PC-3 (cell line): ENCODE results near the gene KLHL13. TPM values are rescaled to one million over a fixed set of nuclear protein-coding genes. Genes with fewer than 3 reads are reported as not detected.

Experiments
- ATAC-seq: fragments of 200-7000 bp; cut with Tn5 transposase; 2 replicates; pipeline ENCODE4 v1.9.1; 2020; ENCODE audit warnings: mild to moderate bottlenecking, moderate library complexity
- BruUV-seq: library from RNA; stranded (reverse); fragments of 400-500 nt; replicated peaks from 2 replicates; lab custom pipeline; 2021; lab: Mats Ljungman, UMichigan
- CTCF ChIA-PET: fragments of 300-600 bp; sonication (Branson Sonifier 250); formaldehyde crosslinking; loops from one replicate; lab custom pipeline; 2022; ENCODE audit warnings: antibody characterized with exemption; lab: Charles Lee
- POLR2A ChIA-PET: fragments of 300-600 bp; sonication (Branson Sonifier 250); formaldehyde crosslinking; loops from one replicate; lab custom pipeline; 2022; ENCODE audit warnings: antibody characterized with exemption; ENCODE audit not compliant: unreplicated experiment; lab: Charles Lee
- DNase-seq: peaks from one replicate; pipeline ENCODE4 v3.0.0-alpha.2; 2015
- H2AFZ ChIP-seq: fragments of 300-600 bp; sonication (generic); 2 replicates; pipeline ENCODE4 v1.6.0; 2016; ENCODE audit warnings: antibody characterized with exemption, low read length
- H3F3A ChIP-seq: fragments of 300-600 bp; sonication (generic); one replicate; pipeline ENCODE4 v1.6.0; 2017; ENCODE audit warnings: antibody characterized with exemption, low read length, control low read depth, mild to moderate bottlenecking; ENCODE audit not compliant: unreplicated experiment
- H3K27ac ChIP-seq: fragments of 300-600 bp; sonication (generic); 2 replicates; pipeline ENCODE4 v1.5.1; 2016; ENCODE audit warnings: mild to moderate bottlenecking, low read length
- H3K27me3 ChIP-seq: fragments of 300-600 bp; sonication (generic); 2 replicates; pipeline ENCODE4 v1.6.1; 2016; ENCODE audit warnings: low read length, mixed read lengths
- H3K36me3 ChIP-seq: fragments of 300-600 bp; sonication (generic); 2 replicates; pipeline ENCODE4 v1.6.1; 2016; ENCODE audit warnings: low read depth, mixed run types, low read length, mixed read lengths
- H3K4me1 ChIP-seq: fragments of 300-600 bp; sonication (generic); 2 replicates; pipeline ENCODE4 v1.5.1; 2016; ENCODE audit warnings: low read length; ENCODE audit not compliant: insufficient read depth
- H3K4me2 ChIP-seq: fragments of 300-600 bp; sonication (generic); 2 replicates; pipeline ENCODE4 v1.6.0; 2016; ENCODE audit warnings: low read length
- H3K4me3 ChIP-seq: fragments of 300-600 bp; sonication (generic); 2 replicates; pipeline ENCODE4 v1.5.1; 2016; ENCODE audit warnings: mild to moderate bottlenecking, low read length, mixed read lengths
- H3K79me2 ChIP-seq: fragments of 300-600 bp; sonication (generic); 2 replicates; pipeline ENCODE4 v1.6.1; 2017; ENCODE audit warnings: low read length, mixed read lengths
- H3K9ac ChIP-seq: fragments of 300-600 bp; sonication (generic); 2 replicates; pipeline ENCODE4 v1.6.0; 2016; ENCODE audit warnings: mild to moderate bottlenecking, low read length
- H3K9me2 ChIP-seq: fragments of 300-600 bp; sonication (generic); replicated peaks from 2 replicates; pipeline ENCODE4 v1.6.1; 2016; ENCODE audit warnings: mixed run types, low read length, mixed read lengths
- H3K9me3 ChIP-seq: fragments of 300-600 bp; sonication (generic); 2 replicates; pipeline ENCODE4 v1.6.1; 2016; ENCODE audit warnings: low read length, mixed read lengths
- H4K20me1 ChIP-seq: fragments of 300-600 bp; sonication (generic); 2 replicates; pipeline ENCODE4 v1.6.1; 2016; ENCODE audit warnings: low read length, mixed read lengths
- CTCF ChIP-seq: fragments of 300-600 bp; sonication (generic); conservative IDR thresholded peaks from 2 replicates; pipeline ENCODE4 v1.5.1; 2017; ENCODE audit warnings: antibody characterized with exemption, low read depth, mild to moderate bottlenecking, low read length
- EZH2 ChIP-seq: fragments of 300-600 bp; sonication (generic); IDR thresholded peaks from one replicate; pipeline ENCODE4 v1.6.1; 2017; ENCODE audit warnings: antibody characterized with exemption, mild to moderate bottlenecking, low read length; ENCODE audit not compliant: unreplicated experiment
- EZH2phosphoT487 ChIP-seq: fragments of 300-600 bp; sonication (generic); IDR thresholded peaks from 2 replicates; pipeline ENCODE4 v1.6.1; 2018; ENCODE audit warnings: mild to moderate bottlenecking, antibody characterized with exemption, low read length, borderline replicate concordance
- intact Hi-C: fragments of 100-400 bp; cut with micrococcal nuclease; formaldehyde crosslinking; loops from 2 replicates; pipeline ENCODE4 v1.9.0; 2023
- total RNA-seq: library from RNA; depleted of rRNA; stranded (reverse); fragments of >200 nt; gene quantifications from 2 replicates; pipeline ENCODE4 v1.2.3, GENCODE V29; 2014

The KLHL13 gene
- total RNA-seq, 1 experiment from 2014 or later = 4.0 TPM

GRCh38 chrX:117990438-117990837 lies 126.2 kb downstream of the KLHL13 start:
- H3K4me2 ChIP-seq = no peak overlapping the region
- intact Hi-C loops = loop anchor here (5.0 kb wide), 1 partner anchor 357 kb away; the partner anchor contains the start of gene WDR44
- no peak for TF ChIP-seq EZH2phosphoT487
- TF ChIP-seq CTCF = no peak
- no peak for TF ChIP-seq EZH2
- peaks cover 14% of the 10 kb centered on the region for H3K4me1 ChIP-seq
- no peaks in the 10 kb centered on the region for H3K79me2 ChIP-seq
- BruUV-seq = no TSS peak
- ATAC-seq = no peak
- ChIA-PET CTCF (no interaction called here), POLR2A (interaction anchor here (0.6 kb wide), 1 partner anchor 1025 kb away, joined by 10 read pairs; no protein-coding TSS in a partner anchor)
- no peak overlapping the region for H2AFZ ChIP-seq
- H3F3A ChIP-seq = no peaks in the 10 kb centered on the region
- H3K36me3 ChIP-seq = no peaks in the 10 kb centered on the region
- H3K27ac ChIP-seq = no peak overlapping the region
- DNase-seq = no peak
- no peak overlapping the region for H3K9ac ChIP-seq
- H3K9me2 ChIP-seq = no peaks in the 10 kb centered on the region
- H4K20me1 ChIP-seq = no peaks in the 10 kb centered on the region
- H3K27me3 ChIP-seq = no peaks in the 10 kb centered on the region
- no peak overlapping the region for H3K4me3 ChIP-seq
- no peaks in the 10 kb centered on the region for H3K9me3 ChIP-seq

- CTCF ChIA-PET = no interaction called here
- DNase-seq = no peak
- Histone ChIP-seq H2AFZ (no peak overlapping the region), H3K4me1 (peaks cover 14% of the 10 kb centered on the region), H3K4me3 (no peak overlapping the region), H3K27ac (no peak overlapping the region), H3K36me3 (no peaks in the 10 kb centered on the region), H3K9me3 (no peaks in the 10 kb centered on the region), H3K4me2 (no peak overlapping the region), H3K9ac (no peak overlapping the region), H4K20me1 (no peaks in the 10 kb centered on the region), H3K9me2 (no peaks in the 10 kb centered on the region), H3K79me2 (no peaks in the 10 kb centered on the region), H3F3A (no peaks in the 10 kb centered on the region), H3K27me3 (no peaks in the 10 kb centered on the region)
- BruUV-seq = no TSS peak
- TF ChIP-seq EZH2 (no peak), CTCF (no peak), EZH2phosphoT487 (no peak)
- intact Hi-C loops = no loop called here
- POLR2A ChIA-PET = interaction anchor here (0.5 kb wide), 1 partner anchor 297 kb away, joined by 5 read pairs; no protein-coding TSS in a partner anchor
- no peak for ATAC-seq
These were observed 127.1 kb downstream of the KLHL13 start for GRCh38 chrX:117989512-117989911.

GRCh38 chrX:117987373-117987772 lies 129.2 kb downstream of the KLHL13 start:
- Histone ChIP-seq H3K4me1 (peaks cover 14% of the 10 kb centered on the region), H3K27ac (no peak overlapping the region), H3K36me3 (no peaks in the 10 kb centered on the region), H3K9me2 (no peaks in the 10 kb centered on the region), H3K4me2 (no peak overlapping the region), H3K9me3 (no peaks in the 10 kb centered on the region), H2AFZ (no peak overlapping the region), H3K4me3 (no peak overlapping the region), H3K9ac (no peak overlapping the region), H4K20me1 (no peaks in the 10 kb centered on the region), H3K79me2 (no peaks in the 10 kb centered on the region), H3F3A (no peaks in the 10 kb centered on the region), H3K27me3 (no peaks in the 10 kb centered on the region)
- no TSS peak for BruUV-seq
- ChIA-PET POLR2A (no interaction called here), CTCF (no interaction called here)
- no peak for TF ChIP-seq CTCF
- no peak for TF ChIP-seq EZH2
- no peak for TF ChIP-seq EZH2phosphoT487
- DNase-seq (peak; percentile 7), ATAC-seq (peak; percentile 39)
- intact Hi-C loops = no loop called here
